NK-92 (cell line): ENCODE measurements around the gene DAAM2.

ENCODE experiments used
- DNase-seq: peaks from one replicate; lab custom pipeline; 2025; ENCODE audit not compliant: unreplicated experiment; lab: John Stamatoyannopoulos, UW

Gene DAAM2

DNA sequence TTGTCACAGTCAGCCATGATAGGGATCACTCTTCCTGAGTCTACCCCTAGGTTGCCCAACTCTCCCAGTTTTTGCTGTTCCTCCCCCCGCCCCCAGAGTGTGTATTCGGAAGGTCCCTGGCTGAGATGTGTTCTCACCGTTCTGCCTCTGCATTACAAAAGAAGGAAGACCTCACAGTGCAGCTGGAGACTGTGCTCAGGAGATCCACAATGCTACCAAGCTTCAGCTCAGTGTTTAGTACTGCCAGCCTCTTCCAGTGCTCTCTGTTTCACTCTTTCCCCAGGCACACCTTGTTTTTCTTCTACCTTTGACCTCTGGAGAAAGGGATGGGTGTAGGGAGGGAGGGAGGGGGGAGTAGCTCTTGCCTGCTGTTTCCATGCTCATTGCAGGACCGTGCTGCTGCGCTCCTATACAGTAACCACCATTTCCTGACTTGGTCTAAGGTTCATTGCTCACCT, 155.5 kb downstream of the DAAM2 start:
- no peak for DNase-seq

GRCh38 chr6:39948199-39948791, 156.1 kb downstream of the DAAM2 start:
- DNase-seq = no peak

- DNase-seq = no peak
These were observed 158.0 kb downstream of the DAAM2 start for GRCh38 chr6:39950125-39950720.

DNA sequence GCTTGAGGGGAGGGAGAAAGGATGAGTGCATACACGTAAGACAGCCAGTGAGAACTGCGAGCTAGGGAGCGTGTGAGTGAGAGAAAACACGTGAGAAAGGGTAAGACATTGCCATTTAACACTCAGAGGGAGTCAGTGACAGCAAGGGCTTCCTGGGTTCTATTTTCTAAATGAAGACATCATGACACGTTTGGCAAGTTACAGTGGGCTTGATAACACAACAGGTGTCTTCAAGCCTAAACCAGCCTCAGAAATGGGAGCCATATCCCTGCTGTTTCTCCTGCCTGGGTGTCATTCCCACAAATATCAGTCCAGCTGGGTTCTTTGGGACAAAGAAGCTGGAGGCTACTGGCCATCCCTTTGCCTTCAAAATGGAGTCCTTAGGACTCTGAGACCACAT, 159.0 kb downstream of the DAAM2 start:
- no peak for DNase-seq

DNA sequence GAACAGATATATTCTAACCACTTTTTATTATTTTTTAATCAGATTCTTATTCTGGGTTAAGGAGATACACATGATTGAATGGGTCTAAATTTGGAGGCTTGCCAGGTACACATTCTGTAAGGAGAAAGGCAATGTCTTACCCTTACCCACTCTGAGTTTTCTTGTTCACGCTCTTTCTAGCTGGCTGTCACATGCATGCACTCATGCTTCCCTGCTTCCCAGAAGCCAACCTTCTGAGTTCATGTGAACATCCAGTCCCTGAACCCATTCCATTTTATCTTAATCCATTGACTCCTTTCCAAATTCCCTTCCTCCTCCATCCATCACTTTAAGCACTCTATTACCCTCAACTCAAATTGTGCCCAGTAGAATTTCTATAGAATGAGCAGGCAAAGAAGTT, 159.5 kb downstream of the DAAM2 start:
- DNase-seq = no peak

- DNase-seq = no peak
These were observed 160.0 kb downstream of the DAAM2 start for GRCh38 chr6:39952167-39952566.

DNA sequence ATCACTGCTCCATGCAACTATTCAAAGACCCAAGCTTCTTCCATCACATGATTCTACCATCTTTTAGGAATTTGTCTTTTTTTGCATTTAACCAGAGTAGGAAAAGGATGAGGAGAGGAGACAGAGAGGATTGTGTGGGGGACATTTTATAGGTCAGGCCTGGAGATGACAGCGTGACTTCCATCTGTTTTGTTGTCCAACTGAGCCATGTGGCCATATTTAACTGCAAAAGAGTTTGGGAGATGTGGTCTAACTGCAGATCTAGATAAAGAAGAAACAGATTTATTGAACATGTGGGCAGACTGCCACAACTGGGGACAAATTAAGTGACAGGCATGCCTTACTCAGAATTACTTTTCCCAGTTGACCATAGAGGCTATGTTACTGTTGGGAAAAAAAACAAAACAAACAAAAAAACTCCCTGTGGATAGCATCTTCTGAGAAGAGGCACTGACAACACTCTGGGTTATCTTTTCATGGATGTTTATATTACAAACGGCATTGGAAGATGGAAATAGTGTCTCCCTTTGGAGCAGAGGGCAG, 161.0 kb downstream of the DAAM2 start:
- no peak for DNase-seq
